GM21526 (cell line): ENCODE results near the gene LPP.

ENCODE experiments used
- ATAC-seq: cut with Tn5 transposase; IDR thresholded peaks from one replicate; pipeline ENCODE4 v1.9.1; 2021; ENCODE audit warnings: moderate library complexity; ENCODE audit not compliant: unreplicated experiment, low FRiP score

Gene LPP

DNA sequence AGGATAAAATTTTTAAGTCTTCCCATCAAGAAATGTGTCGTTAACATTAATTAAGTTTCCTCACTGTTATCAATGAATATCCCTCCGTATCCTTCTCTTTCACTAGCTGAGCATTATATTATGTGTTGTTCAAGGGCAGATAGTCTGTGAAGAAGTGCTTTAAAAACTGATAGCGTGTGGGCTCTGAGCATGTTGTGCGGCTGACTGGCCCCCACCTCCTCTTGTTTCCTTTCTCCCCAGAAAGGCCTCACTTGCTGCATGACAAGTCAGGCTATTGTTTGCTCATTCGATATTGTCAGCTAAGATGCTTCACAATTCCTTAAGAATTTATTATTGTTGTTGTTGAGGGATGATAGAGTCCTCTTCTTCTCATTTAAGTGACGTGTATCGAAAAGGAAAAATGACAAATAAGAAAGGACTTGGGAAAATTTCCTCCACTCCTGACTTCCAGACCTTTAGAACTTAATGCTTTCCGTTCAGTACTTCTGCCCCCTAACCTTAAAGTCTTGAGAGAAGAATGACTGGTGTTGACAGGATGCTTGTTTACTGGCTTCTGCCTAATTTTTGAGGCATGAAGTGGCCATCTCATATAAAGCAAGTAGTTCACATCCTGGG, 298.3 kb downstream of the LPP start:
- no peak for ATAC-seq

DNA sequence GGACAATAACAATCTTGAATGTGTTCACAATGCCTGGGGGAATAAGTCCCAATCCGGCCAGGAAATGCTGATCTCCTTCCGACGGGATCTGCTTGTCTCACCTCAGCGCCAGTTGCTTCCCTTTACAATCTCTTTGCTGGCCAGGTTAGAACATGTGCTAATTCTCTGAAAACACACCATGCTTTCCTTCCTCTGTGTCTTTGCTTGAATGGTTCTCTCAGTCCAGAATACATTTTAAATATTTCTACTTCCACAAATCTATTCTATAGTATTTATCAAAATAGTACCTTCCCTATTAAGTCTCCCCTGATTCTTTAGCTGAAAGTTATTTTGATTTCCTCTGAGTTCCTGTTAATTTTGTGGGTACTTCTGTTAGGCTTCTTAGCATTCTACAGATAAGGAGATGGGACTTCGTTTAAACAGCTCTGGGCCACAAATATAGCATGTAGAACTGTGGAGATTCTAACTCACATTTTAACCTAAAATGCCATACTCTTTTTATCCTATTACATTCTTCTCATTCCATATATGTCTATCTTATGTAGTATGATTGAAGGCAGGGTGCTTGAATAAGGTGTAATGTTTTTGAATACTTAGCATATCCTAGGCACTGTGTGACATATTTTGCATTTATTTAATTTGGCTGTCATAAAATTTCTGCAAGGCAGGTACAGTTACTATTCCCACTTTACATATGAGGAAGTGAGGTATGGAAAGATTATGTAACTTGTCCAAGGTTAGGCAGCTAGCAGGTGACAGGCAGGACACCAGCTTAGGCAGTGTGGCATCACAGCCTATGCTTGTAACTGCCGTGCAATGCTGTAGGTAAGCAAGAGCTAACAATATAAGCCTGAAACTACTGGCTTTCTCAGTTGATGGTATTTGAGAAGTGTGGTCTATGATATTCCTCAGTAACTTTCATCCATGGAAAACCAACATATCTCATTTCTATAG, 299.8 kb downstream of the LPP start:
- no peak for ATAC-seq

DNA sequence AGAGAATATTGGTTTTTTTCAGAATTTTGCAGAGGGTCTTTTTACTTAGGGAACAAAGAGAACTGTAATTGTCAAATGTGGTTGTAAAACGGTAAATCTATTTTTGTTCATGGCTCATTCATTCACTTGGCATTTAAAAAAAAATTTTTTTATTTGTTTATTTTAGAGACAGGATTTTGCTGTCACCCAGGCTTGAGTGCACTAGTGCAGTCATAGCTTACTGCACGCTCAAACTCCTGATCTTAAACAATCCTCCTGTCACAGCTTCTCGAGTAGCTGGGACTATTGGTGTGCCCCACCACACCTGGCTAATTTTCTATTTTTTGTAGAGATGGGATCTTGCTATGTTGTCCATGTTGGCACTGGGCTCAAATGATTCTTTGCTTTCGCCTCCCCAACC, 301.8 kb downstream of the LPP start:
- no peak for ATAC-seq

DNA sequence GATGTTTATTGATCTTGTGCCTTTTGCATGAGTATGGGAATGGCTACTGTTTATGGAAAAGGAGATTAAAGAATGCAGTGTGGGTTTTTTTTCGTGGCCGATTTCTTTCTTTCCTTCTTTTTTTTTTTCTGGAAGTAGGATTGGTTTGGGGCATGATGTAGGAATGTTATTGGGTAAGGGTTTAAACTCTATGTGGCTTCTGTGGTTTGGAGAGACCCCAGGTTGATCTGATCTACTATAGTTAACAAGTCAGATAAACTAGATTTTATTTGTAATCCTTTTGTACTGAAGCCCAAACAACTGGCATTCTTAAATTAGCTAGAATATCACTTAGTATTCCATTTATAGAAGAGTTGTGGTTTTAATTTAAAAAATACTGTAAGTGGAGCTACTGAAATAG, 304.8 kb downstream of the LPP start:
- no peak for ATAC-seq

DNA sequence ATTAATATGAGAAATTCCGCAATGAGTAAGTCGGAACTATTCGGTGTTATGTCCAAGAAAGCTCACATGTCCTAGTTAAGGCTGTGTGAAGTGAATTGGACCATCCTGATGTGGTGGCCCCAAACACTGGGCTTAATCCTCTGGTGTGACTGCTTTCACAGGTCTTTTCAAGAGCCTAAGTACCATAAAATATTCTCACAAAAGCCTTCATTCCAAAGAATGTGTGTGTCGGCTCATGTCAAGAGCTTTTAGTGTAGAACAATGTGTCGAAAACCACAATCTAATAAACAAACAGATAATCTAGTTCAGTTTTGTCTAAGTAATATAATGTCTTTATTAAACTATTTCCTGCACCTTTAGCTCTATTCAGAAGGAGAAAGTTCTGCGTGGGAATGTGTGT, 311.4 kb downstream of the LPP start:
- no peak for ATAC-seq

DNA sequence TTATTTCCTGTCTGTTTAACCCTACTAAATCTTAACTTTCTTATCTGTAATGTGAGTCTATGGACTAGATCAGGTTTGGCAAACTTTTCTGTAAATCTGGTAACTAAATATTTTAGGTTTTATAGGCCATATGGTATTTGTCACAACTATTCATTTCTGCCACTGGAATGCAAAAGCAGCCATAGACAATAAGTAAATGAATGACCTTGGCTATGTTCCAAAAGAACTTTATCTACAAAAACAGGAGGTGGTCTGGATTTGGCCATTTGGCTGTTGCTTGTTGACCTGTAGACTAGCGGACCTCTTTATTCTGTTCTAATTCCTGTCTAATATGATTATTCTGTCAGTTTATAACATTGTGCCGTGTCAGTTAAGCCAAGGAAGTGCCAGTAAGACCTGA, 314.2 kb downstream of the LPP start:
- ATAC-seq: no peak

DNA sequence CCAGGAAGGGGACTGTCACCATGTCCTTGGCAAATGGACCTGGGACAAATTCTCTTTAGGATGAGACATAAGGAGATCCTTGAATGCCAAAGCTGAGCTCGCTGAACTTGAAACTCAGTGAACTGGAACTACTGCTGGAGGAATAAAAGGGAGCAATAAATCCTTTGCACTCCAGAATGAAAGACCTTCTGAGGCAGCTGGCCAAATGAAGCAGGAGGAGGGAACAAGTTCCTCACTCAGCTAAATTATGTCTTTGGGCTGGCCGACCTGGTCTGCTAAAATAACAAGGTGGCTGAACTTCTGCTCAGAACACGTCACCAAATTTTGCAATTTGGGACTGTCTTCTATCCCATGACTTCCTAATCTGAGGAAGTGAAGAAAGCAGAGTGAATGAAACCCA, 314.7 kb downstream of the LPP start:
- no peak for ATAC-seq

DNA sequence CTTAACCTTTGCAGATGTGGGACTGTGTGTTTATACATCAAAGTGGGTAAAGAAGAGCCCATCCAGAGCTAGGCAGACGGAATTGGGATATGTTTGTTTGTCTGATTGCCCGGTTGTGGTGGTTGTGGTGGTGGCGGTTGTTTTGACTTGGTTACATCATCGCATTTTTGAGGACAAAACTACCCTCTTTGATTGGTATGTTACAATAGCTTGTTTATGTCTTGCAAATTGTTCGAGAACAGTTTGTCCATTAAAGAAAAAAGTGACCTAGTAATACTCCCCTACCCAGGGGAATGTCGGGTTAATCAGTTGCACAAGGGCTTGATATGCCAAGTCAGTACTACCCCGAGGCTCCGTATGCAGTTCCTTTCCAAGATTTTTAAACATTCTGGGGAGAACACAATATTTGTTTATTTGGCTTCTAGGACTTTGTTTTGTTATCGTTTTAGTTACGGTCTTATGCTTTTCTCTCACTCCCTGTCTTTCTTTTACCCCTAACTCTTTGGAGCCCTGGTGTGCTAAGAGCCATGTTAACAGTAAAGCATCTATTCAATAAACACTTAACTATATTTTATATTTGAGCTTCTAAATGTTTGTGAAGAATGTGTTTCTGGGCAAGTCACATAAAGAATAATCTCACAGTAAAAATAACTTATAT, 315.4 kb downstream of the LPP start:
- no peak for ATAC-seq

DNA sequence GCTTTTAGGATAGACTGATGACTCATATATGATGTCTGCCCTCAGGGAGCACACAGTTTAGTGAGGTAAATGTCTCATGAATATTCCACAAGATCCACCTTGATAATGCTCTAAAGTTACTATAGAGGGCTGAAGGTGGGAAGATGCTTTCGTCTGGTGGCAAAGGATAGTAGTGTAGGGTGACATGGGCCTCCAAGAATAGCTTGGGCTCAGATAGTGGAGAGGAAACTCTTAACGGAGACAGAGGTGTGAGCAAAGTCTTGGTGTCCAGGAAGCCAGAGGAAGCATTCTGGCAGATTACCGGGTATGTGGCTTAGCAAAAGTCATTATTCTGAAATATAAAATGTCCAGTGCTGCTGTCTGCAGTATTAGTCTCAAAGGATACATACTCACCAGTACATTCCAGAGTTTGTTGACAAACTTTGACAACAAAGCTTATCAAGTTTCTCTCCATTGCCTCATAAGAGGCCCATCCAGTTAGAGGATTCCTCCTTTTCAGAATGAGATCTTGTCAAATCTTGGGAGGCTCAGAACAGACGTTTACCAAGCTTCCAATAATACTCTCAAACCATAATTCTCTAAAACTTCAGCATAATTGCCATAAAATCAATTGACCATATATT, 316.7 kb downstream of the LPP start:
- no peak for ATAC-seq

DNA sequence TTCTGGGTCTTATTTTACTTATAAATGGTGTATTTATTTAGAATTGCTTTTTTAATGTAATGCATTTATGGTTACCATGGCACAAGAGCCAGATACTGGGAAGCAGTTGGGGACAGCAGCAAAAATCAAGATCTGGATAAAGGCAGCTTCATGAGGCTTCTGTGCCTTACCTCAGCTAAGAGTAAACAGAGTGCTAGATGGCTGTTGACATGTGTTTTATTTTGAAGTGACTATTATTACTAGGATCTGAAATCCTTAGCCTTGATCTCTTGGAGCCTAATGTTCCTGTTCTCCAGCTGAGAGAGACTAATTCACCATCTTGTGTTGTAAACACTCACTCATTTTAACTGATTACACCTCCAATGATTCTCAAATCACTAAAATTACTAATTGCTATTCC, 317.8 kb downstream of the LPP start:
- ATAC-seq: no peak

DNA sequence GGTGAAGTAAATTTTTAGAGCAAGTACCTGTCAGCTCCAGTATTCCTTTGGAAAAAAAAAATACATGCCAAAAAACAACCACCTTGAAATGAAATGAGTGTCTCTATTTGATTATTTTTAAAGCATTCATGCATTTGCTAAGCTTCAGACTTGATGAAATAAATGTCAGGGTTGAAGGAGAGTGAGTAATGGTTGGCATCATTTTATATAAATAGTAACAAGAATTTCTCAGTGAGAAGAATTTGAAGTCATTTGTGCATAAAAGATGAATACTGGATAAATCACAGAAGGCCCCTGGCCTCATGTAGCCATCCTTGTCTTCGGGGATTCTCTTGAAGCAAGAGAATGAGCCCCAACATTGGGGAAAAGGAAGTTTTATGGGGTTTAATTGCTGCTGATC, 318.4 kb downstream of the LPP start:
- ATAC-seq: no peak

DNA sequence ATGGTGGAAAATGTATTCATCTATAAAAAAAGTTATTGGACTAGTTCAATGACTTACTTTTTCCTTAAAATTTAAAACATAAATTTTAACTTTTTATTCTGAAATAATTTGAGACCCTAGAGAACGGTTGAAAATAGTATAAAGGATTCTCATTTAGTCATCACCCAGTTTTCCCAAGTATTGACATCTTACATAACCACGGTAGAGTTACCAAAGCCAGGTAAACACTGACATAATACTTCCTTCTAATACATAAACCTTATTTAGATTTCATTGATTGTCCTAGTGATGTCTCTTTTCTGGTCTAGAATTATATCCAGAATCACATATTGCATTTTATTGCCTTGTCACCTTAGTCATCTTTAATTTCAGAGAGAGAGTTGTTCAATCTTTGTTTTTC, 319.1 kb downstream of the LPP start:
- ATAC-seq: no peak

DNA sequence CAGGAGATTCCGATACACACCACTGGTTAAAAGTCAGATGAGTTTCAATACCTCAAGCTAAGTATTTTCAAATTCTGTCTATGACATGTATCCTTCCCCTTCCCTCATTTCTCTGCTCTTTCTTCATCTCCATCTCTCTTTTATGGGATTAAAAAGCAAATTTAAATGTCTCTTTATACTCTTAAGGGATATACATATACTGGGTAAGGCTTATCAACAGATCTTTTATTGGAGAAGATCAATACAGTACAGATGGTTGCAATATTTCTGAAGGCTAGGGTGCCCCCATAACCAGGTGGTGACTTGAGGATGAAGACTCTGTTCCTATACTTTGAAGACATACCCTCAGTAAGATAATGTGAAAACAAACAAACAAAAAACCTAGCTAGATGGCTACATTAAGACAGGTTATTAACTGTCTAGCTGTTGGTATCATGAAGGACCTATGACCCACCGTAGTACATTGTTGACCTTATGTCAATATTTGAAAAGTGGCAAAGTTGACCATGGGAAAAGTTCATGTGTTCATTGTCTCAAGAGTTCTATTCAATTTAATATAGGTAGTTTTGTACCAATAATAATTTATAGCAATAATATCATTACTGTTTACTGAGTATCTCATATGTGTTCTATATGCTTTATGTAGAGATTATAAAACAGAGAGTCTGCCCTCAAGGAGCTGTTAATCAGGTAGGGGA, 319.8 kb downstream of the LPP start:
- no peak for ATAC-seq

DNA sequence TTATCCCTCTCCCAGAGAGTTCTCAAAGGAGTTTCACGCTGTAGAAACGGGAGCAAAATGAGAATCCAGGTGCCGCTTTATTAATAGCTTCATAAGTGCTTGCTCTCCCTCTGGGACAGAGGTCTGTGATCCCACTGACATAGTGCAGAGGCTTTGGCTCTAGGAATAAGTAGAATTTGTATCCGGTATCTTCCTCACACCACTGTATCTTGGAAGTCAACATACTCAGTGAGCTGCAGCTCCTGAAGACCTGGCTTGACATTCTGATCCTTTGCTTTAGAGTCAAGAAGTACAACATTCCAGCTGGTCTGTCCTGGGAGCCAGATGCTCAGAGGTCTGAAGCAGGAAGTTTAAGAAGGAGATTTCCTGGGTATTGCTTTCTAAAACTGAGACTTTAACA, 323.0 kb downstream of the LPP start:
- no peak for ATAC-seq

DNA sequence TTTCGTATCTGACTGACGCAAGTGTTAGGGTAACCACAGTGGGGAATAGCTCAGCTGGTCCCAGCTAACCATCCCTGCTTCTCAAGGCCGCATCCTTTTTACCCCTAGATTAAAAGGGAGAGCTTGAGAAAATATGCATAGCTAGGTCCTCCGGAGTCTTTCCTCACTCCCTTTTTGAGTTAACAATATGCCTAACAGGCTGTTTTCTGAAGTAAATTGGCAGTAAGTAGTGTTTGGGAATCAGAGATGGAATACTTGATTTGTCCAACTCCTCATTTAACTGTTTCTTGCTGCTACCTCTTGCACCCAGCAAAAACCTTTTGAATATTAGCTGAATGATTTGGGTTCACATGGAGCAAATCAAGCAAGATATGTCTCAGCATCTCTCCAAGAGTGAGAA, 326.1 kb downstream of the LPP start:
- ATAC-seq: no peak

DNA sequence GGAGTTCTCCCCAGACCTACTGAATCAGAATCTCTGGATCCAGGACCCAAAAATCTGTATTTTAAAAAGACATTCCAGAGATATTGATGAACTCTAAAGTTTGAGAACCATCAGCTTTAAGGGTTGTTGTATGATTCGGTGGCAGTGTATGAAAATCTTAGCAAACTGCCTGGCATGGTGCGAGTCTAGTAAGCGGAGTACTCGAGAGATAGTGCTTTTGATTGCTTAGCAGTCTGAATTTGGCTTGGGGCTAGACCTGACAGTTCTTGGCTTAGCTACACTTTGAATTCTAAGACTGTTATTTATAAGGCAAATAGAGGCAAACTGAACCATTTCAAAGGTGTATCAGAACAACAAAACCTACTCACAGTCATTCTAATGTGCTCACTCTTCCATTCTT, 329.0 kb downstream of the LPP start:
- ATAC-seq: no peak

DNA sequence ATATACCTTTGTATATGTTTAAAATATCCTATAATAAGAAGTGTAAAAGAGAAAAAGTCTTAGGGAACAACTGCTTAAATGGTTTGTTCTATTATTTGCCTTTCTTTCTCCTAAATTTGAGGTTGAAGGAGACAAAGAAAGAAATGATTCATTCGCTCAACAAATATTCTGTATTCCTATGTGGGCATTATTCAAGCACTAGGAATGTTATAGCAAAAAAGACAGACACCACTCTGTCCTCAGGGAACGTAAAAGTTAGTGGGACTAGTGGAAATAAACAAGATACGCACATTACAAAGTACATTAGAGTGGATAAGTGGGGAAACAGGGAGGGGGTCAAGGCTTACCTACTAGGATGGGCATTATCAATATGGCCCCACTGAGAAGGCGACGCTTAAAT, 332.2 kb downstream of the LPP start:
- ATAC-seq: no peak

DNA sequence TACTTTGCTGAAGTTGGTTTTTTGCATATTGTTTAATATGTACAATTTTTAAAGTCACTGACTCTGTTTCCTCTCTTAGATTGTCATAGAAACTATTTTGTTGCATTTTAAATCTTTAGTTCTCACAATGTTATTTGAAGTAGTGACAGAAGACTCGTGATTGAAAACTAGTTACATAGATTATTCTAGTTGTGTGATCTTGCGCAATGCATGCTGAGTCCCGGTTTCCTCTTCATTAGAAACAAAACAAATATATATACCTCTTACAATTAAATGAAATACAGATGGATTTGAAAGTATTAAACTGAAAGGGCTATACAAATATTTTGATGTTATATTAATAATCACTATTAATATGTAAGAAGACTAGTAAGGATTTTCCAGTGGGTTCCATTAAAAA, 333.0 kb downstream of the LPP start:
- ATAC-seq: no peak

DNA sequence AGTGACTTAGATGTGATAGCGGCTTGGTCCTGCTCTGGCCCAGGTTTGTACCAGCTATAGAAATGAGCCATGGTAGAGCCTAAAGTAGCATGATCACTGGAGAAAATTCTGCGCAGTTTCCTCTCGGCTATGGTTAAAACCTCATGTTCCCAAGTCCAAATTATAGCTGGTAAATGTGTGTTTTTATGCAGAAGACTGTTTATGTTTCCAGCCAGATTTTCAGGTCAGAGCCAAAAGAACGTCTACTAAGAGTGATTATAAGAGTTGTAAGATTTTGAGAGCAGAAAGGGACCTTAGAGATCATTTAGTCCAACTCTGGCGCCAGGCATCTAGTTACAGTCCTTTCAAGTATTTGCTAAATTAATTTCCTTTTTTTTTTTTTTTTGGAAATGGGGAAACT, 333.7 kb downstream of the LPP start:
- no peak for ATAC-seq

DNA sequence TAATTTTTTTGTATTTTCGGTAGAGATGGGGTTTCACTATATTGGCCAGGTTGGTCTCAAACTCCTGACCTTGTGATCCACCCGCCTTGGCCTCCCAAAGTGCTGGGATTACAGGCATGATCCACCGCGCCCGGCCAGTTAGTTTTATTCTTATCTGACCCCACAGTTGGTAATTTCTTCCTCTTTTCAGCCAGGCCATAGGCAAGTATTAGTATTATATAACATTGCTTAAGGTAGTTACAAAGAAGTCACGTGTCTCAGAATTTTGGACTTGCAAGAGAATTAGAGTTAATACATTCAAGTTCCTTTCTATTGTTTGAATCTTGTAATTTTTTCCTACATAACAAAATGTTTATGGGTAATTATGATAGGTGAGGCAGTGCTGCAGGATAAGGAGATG, 334.8 kb downstream of the LPP start:
- no peak for ATAC-seq
